ENCODE measurements around the gene C20orf141.
"Not testable (repeated sequence)": the region's sequence is repeated elsewhere in the genome, so short reads cannot be mapped to it uniquely, and the experiment has no call there.

The C20orf141 gene

GRCh38 chr20:2814587-2815051, at the start of gene C20orf141:
Gene C20orf141, plus strand, starts transcription at chr20:2814987. Its CDS starts 198 bp downstream, at chr20:2815185.
- H3K4me1 ChIP-seq (ENCODE audit: control insufficient read depth in 2 of 2, insufficient read depth in 2 of 2, low read length in 2 of 2) = no peaks in the 10 kb centered on the region
- H3K27me3 ChIP-seq (ENCODE audit: control insufficient read depth in 2 of 2, insufficient read depth in 2 of 2, low read length in 2 of 2) = peaks cover 3 to 4% of the 10 kb centered on the region in 2 donors
- H3K9me3 ChIP-seq (ENCODE audit: control insufficient read depth in 2 of 2, low read length in 2 of 2) = peaks cover 0 to 4% of the 10 kb centered on the region in 2 donors
- no peak within 1 kb of the TSS for H3K27ac ChIP-seq (ENCODE audit: low read depth in 2 of 2, low read length in 2 of 2)
- no peaks in the 10 kb centered on the region for H3K36me3 ChIP-seq (ENCODE audit: control insufficient read depth in 2 of 2, insufficient read depth in 2 of 2, low read length in 2 of 2)
- no peak within 1 kb of the TSS for H3K9ac ChIP-seq (ENCODE audit: low read depth in 1 of 2, low read length in 2 of 2)
- H3K4me3 ChIP-seq (ENCODE audit: low read length in 2 of 2) = no peak within 1 kb of the TSS

GRCh38 chr20:2767768-2768631, 46.8 kb upstream of the C20orf141 start:
- H3K4me1 ChIP-seq (ENCODE audit: control insufficient read depth in 2 of 2, insufficient read depth in 2 of 2, low read length in 2 of 2) = no peaks in the 10 kb centered on the region
- no peak overlapping the region for H3K27ac ChIP-seq (ENCODE audit: low read depth in 2 of 2, low read length in 2 of 2)
- peaks cover 4 to 17% of the 10 kb centered on the region in 2 donors for H3K27me3 ChIP-seq (ENCODE audit: control insufficient read depth in 2 of 2, insufficient read depth in 2 of 2, low read length in 2 of 2)
- no peak overlapping the region for H3K4me3 ChIP-seq (ENCODE audit: low read length in 2 of 2)
- no peaks in the 10 kb centered on the region for H3K9me3 ChIP-seq (ENCODE audit: control insufficient read depth in 2 of 2, low read length in 2 of 2)
- no peaks in the 10 kb centered on the region for H3K36me3 ChIP-seq (ENCODE audit: control insufficient read depth in 2 of 2, insufficient read depth in 2 of 2, low read length in 2 of 2)
- no peak overlapping the region for H3K9ac ChIP-seq (ENCODE audit: low read depth in 1 of 2, low read length in 2 of 2)

GRCh38 chr20:2768632-2769015, 46.2 kb upstream of the C20orf141 start:
- Histone ChIP-seq H3K4me3 (ENCODE audit: low read length in 2 of 2) (no peak overlapping the region), H3K4me1 (ENCODE audit: control insufficient read depth in 2 of 2, insufficient read depth in 2 of 2, low read length in 2 of 2) (no peaks in the 10 kb centered on the region), H3K27me3 (ENCODE audit: control insufficient read depth in 2 of 2, insufficient read depth in 2 of 2, low read length in 2 of 2) (peaks cover 4 to 17% of the 10 kb centered on the region in 2 donors), H3K9ac (ENCODE audit: low read depth in 1 of 2, low read length in 2 of 2) (no peak overlapping the region), H3K27ac (ENCODE audit: low read depth in 2 of 2, low read length in 2 of 2) (no peak overlapping the region), H3K9me3 (ENCODE audit: control insufficient read depth in 2 of 2, low read length in 2 of 2) (no peaks in the 10 kb centered on the region), H3K36me3 (ENCODE audit: control insufficient read depth in 2 of 2, insufficient read depth in 2 of 2, low read length in 2 of 2) (no peaks in the 10 kb centered on the region)

GRCh38 chr20:2770091-2770490, 44.7 kb upstream of the C20orf141 start:
- not testable (repeated sequence) for H3K4me1 ChIP-seq (ENCODE audit: control insufficient read depth in 2 of 2, insufficient read depth in 2 of 2, low read length in 2 of 2); H3K27me3 ChIP-seq (ENCODE audit: control insufficient read depth in 2 of 2, insufficient read depth in 2 of 2, low read length in 2 of 2); H3K4me3 ChIP-seq (ENCODE audit: low read length in 2 of 2); H3K36me3 ChIP-seq (ENCODE audit: control insufficient read depth in 2 of 2, insufficient read depth in 2 of 2, low read length in 2 of 2); H3K9ac ChIP-seq (ENCODE audit: low read depth in 1 of 2, low read length in 2 of 2); H3K9me3 ChIP-seq (ENCODE audit: control insufficient read depth in 2 of 2, low read length in 2 of 2); H3K27ac ChIP-seq (ENCODE audit: low read depth in 2 of 2, low read length in 2 of 2)

- no peak overlapping the region for H3K9ac ChIP-seq (ENCODE audit: low read depth in 1 of 2, low read length in 2 of 2)
- H3K4me1 ChIP-seq (ENCODE audit: control insufficient read depth in 2 of 2, insufficient read depth in 2 of 2, low read length in 2 of 2) = no peaks in the 10 kb centered on the region
- H3K4me3 ChIP-seq (ENCODE audit: low read length in 2 of 2) = no peak overlapping the region
- H3K9me3 ChIP-seq (ENCODE audit: control insufficient read depth in 2 of 2, low read length in 2 of 2) = no peaks in the 10 kb centered on the region
- no peak overlapping the region for H3K27ac ChIP-seq (ENCODE audit: low read depth in 2 of 2, low read length in 2 of 2)
- peaks cover 1 to 9% of the 10 kb centered on the region in 2 donors for H3K27me3 ChIP-seq (ENCODE audit: control insufficient read depth in 2 of 2, insufficient read depth in 2 of 2, low read length in 2 of 2)
- H3K36me3 ChIP-seq (ENCODE audit: control insufficient read depth in 2 of 2, insufficient read depth in 2 of 2, low read length in 2 of 2) = no peaks in the 10 kb centered on the region
Observed at GRCh38 chr20:2771631-2772080, 43.1 kb upstream of the C20orf141 start.

- Histone ChIP-seq H3K4me1 (ENCODE audit: control insufficient read depth in 2 of 2, insufficient read depth in 2 of 2, low read length in 2 of 2) (no peaks in the 10 kb centered on the region), H3K9me3 (ENCODE audit: control insufficient read depth in 2 of 2, low read length in 2 of 2) (no peaks in the 10 kb centered on the region), H3K36me3 (ENCODE audit: control insufficient read depth in 2 of 2, insufficient read depth in 2 of 2, low read length in 2 of 2) (no peaks in the 10 kb centered on the region), H3K27me3 (ENCODE audit: control insufficient read depth in 2 of 2, insufficient read depth in 2 of 2, low read length in 2 of 2) (peaks cover 1 to 6% of the 10 kb centered on the region in 2 donors), H3K27ac (ENCODE audit: low read depth in 2 of 2, low read length in 2 of 2) (no peak overlapping the region), H3K4me3 (ENCODE audit: low read length in 2 of 2) (no peak overlapping the region), H3K9ac (ENCODE audit: low read depth in 1 of 2, low read length in 2 of 2) (no peak overlapping the region)
Observed at GRCh38 chr20:2773812-2774211, 41.0 kb upstream of the C20orf141 start.

GRCh38 chr20:2775139-2775538, 39.6 kb upstream of the C20orf141 start:
- Histone ChIP-seq H3K4me1 (ENCODE audit: control insufficient read depth in 2 of 2, insufficient read depth in 2 of 2, low read length in 2 of 2) (no peaks in the 10 kb centered on the region), H3K9ac (ENCODE audit: low read depth in 1 of 2, low read length in 2 of 2) (no peak overlapping the region), H3K4me3 (ENCODE audit: low read length in 2 of 2) (no peak overlapping the region), H3K27me3 (ENCODE audit: control insufficient read depth in 2 of 2, insufficient read depth in 2 of 2, low read length in 2 of 2) (no peaks in the 10 kb centered on the region), H3K36me3 (ENCODE audit: control insufficient read depth in 2 of 2, insufficient read depth in 2 of 2, low read length in 2 of 2) (no peaks in the 10 kb centered on the region), H3K9me3 (ENCODE audit: control insufficient read depth in 2 of 2, low read length in 2 of 2) (no peaks in the 10 kb centered on the region), H3K27ac (ENCODE audit: low read depth in 2 of 2, low read length in 2 of 2) (no peak overlapping the region)

- H3K4me1 ChIP-seq (ENCODE audit: control insufficient read depth in 2 of 2, insufficient read depth in 2 of 2, low read length in 2 of 2) = no peaks in the 10 kb centered on the region
- peaks cover 0 to 4% of the 10 kb centered on the region in 2 donors for H3K27me3 ChIP-seq (ENCODE audit: control insufficient read depth in 2 of 2, insufficient read depth in 2 of 2, low read length in 2 of 2)
- H3K4me3 ChIP-seq (ENCODE audit: low read length in 2 of 2) = no peak overlapping the region
- no peaks in the 10 kb centered on the region for H3K36me3 ChIP-seq (ENCODE audit: control insufficient read depth in 2 of 2, insufficient read depth in 2 of 2, low read length in 2 of 2)
- H3K9me3 ChIP-seq (ENCODE audit: control insufficient read depth in 2 of 2, low read length in 2 of 2) = no peaks in the 10 kb centered on the region
- H3K9ac ChIP-seq (ENCODE audit: low read depth in 1 of 2, low read length in 2 of 2) = no peak overlapping the region
- no peak overlapping the region for H3K27ac ChIP-seq (ENCODE audit: low read depth in 2 of 2, low read length in 2 of 2)
Observed at GRCh38 chr20:2778602-2779321, 36.0 kb upstream of the C20orf141 start.

- Histone ChIP-seq H3K9ac (ENCODE audit: low read depth in 1 of 2, low read length in 2 of 2) (no peak overlapping the region), H3K9me3 (ENCODE audit: control insufficient read depth in 2 of 2, low read length in 2 of 2) (no peaks in the 10 kb centered on the region), H3K4me3 (ENCODE audit: low read length in 2 of 2) (no peak overlapping the region), H3K36me3 (ENCODE audit: control insufficient read depth in 2 of 2, insufficient read depth in 2 of 2, low read length in 2 of 2) (no peaks in the 10 kb centered on the region), H3K27ac (ENCODE audit: low read depth in 2 of 2, low read length in 2 of 2) (no peak overlapping the region), H3K27me3 (ENCODE audit: control insufficient read depth in 2 of 2, insufficient read depth in 2 of 2, low read length in 2 of 2) (peaks cover 0 to 4% of the 10 kb centered on the region in 2 donors), H3K4me1 (ENCODE audit: control insufficient read depth in 2 of 2, insufficient read depth in 2 of 2, low read length in 2 of 2) (no peaks in the 10 kb centered on the region)
Observed at GRCh38 chr20:2780948-2781347, 33.8 kb upstream of the C20orf141 start.

- Histone ChIP-seq H3K4me1 (ENCODE audit: control insufficient read depth in 2 of 2, insufficient read depth in 2 of 2, low read length in 2 of 2) (no peaks in the 10 kb centered on the region), H3K27me3 (ENCODE audit: control insufficient read depth in 2 of 2, insufficient read depth in 2 of 2, low read length in 2 of 2) (peaks cover 0 to 4% of the 10 kb centered on the region in 2 donors), H3K27ac (ENCODE audit: low read depth in 2 of 2, low read length in 2 of 2) (no peak overlapping the region), H3K9me3 (ENCODE audit: control insufficient read depth in 2 of 2, low read length in 2 of 2) (no peaks in the 10 kb centered on the region), H3K9ac (ENCODE audit: low read depth in 1 of 2, low read length in 2 of 2) (no peak overlapping the region), H3K36me3 (ENCODE audit: control insufficient read depth in 2 of 2, insufficient read depth in 2 of 2, low read length in 2 of 2) (no peaks in the 10 kb centered on the region), H3K4me3 (ENCODE audit: low read length in 2 of 2) (no peak overlapping the region)
Observed at GRCh38 chr20:2783908-2784566, 30.8 kb upstream of the C20orf141 start.
